ENCODE measurements around the gene FAM216A.
"Not testable (repeated sequence)": the region's sequence is repeated elsewhere in the genome, so short reads cannot be mapped to it uniquely, and the experiment has no call there.

The FAM216A gene

GRCh38 chr12:110501399-110501751, 32.7 kb downstream of the FAM216A start:
- peak; percentile 62 for DNase-seq

GRCh38 chr12:110501752-110502738, 33.4 kb downstream of the FAM216A start, which contains the start of the genes RAD9B and VPS29:
TSS of gene RAD9B (plus strand) at chr12:110502331. CDS start at chr12:110502338, 7 bp downstream.
TSS of gene VPS29 (minus strand) at chr12:110502111. CDS start at chr12:110502051, 60 bp downstream.
- peak; percentile 98 for DNase-seq

- DNase-seq = no peak
Observed at GRCh38 chr12:110503432-110503831, 34.8 kb downstream of the FAM216A start.

DNA sequence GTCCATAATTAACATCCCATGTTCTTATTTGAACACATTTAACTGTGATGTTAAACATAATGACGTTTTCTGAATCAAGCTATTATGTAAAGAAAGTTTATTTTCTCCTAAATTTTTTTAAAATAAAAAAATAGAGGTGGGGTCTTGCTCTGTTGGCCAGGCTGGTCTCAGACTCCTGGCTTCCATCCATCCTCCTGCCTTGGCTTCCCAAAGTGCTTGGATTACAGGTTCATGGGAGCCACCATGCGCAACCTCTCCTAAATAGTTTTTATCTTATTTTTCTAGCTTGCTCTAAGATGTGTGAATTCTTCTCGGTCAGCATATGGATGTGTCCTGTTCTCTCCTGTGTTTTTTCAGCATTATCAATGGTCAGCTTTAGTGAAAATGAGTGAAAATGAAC, 36.7 kb downstream of the FAM216A start:
- DNase-seq = no peak

GRCh38 chr12:110508071-110508586, 39.5 kb downstream of the FAM216A start:
- DNase-seq = no peak

- DNase-seq = no peak
Observed at GRCh38 chr12:110513842-110514241, 45.2 kb downstream of the FAM216A start.

- DNase-seq = no peak
Observed at GRCh38 chr12:110514363-110514762, 45.7 kb downstream of the FAM216A start.

GRCh38 chr12:110516995-110517394, 48.4 kb downstream of the FAM216A start:
- no peak for DNase-seq

GRCh38 chr12:110518014-110518413, 49.4 kb downstream of the FAM216A start:
- not testable (repeated sequence) for DNase-seq

- DNase-seq = not testable (repeated sequence)
Observed at GRCh38 chr12:110520876-110521712, 52.4 kb downstream of the FAM216A start.

GRCh38 chr12:110528277-110528839, 59.7 kb downstream of the FAM216A start:
- DNase-seq = no peak

DNA sequence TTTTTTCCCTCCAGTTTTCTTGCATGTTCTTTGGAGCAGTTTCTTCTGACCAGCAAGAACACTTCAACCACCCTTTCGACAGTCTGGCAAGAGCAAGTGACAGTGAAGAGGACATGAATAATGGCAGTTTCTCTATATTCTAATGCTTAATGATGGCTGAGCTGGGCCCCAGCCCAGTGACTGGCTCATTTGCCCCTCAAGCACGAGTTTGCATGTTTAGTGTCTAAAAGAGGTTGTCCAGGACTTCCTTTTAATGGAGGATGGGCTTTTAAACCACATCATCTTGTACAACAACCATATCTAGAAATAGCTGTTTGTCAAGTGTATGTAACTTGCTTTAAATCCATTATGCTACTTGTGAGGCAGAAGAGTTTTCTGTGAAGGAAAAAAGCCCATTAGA, 61.9 kb downstream of the FAM216A start:
- DNase-seq = no peak

GRCh38 chr12:110531741-110532333, 63.2 kb downstream of the FAM216A start:
- DNase-seq = no peak

GRCh38 chr12:110532644-110533043, 64.0 kb downstream of the FAM216A start:
- DNase-seq = no peak

DNA sequence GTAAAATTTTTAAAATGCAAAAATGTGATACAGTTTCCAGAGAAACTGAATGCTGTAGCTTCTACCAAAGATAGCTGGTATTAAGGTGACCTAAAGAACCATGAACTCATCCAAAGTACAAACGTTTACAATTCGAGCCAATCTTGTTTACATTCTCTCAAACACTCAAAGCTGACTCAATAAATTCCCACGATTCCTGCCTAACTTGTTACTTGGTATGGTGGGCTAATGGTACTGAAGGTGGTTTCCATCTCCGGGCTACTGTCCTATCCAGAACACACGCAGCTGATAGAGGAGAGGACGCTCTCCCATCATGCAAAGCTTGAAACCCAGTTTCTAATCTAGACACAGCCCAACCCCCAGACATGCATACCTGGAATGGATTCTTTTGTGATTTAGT, 65.0 kb downstream of the FAM216A start:
- DNase-seq = no peak

GRCh38 chr12:110534811-110535210, 66.2 kb downstream of the FAM216A start:
- DNase-seq = no peak

- no peak for DNase-seq
Observed at GRCh38 chr12:110536834-110537604, 68.4 kb downstream of the FAM216A start.

DNA sequence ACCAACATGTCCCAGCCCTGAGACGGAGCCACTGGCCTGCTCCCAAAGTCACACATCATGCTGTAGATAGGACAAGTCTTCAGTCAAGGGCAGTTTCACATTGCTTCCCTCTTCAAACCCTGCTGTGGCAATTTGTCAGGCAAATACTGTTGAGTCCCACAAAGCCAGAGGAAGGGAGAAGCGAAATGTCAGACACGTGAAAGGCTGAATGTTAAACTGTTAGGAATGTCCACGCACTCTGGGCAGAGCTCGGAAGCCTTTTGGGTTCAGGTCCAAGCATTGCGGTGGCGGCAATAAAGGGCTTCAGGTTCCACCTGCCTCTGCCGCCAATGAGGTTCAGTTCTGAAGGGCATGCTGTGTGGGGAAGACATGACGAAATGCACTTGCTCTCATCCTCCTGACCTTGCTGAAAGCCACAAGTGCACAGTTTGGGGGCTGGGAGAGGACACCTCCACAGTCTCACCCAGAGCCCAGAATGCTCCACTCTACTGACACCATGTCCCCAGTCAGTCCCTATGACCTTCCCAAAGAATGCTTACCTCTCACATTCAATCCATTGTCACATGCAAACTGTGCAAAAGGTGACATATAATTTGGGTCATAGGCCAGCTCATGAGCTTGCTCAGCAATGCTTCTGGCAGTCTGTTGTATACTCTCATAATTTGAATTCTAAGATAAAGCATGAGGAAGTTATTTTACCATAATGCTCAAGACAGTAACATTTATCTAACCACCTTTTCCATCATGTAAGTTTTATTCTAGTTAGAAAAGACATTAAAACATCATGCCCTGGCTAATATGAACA, 69.2 kb downstream of the FAM216A start:
- DNase-seq = no peak

DNA sequence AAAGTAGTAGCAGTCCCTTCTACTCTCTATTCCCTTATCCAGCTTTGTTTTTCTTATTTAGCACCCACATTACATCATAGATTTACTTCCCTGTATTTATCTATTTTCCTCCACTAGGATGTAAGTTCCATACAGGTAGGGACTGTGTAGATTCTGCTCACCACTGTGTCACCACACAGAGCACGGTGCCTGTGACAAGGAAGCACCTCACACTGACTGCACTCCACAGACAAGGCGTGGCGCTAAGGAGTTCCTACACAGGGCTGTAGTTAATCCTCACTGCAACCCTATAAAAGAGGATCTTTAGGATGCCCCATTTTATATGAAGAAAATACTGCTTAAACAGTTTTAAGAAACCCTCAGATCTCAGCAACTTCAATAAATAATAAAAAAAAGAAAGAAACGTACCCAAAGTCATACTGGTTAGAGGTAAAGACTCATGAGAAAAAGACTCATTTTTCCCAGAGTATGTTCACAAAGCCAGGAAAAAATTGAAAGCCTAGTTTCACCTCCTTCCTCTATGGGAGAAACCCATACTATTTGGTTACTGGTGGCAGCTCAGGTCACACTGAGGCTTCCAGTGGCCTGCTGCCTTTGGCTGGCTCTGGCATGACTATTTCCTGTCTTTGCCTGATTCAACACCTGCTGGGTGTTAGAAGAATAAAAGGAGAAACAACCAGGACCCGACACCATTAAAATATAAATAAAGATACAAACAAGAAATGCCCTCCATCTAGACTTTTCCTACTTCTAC, 70.4 kb downstream of the FAM216A start:
- DNase-seq = no peak
